Upper lobe of left lung (tissue), 4 donors: Measurements from ENCODE around the gene MRPL55.

Source experiments
- CTCF ChIP-seq, 6 experiments: fragments of 450-650 bp in 4 of 6; fragments of 200-600 bp in 2 of 6; sonication (generic) in 2 of 6; IDR thresholded peaks; one replicate each; pipeline ENCODE4 v1.5.1; 2016 to 2019; ENCODE audit warnings: antibody characterized with exemption in 6 of 6
- EP300 ChIP-seq, 4 donors: sonication (generic); formaldehyde crosslinking; IDR thresholded peaks; one replicate each; pipeline ENCODE4 v1.5.1; 2017; ENCODE audit warnings: antibody characterized with exemption in 4 of 4, control low read depth in 2 of 4
- POLR2A ChIP-seq, 4 donors: fragments of 450-650 bp; IDR thresholded peaks; one replicate each; pipeline ENCODE4 v1.5.1; 2016 to 2017; ENCODE audit warnings: antibody characterized with exemption in 4 of 4, mild to moderate bottlenecking in 2 of 4
- POLR2AphosphoS5 ChIP-seq, 2 donors: sonication (generic); formaldehyde crosslinking; IDR thresholded peaks; one replicate each; pipeline ENCODE4 v1.5.1; 2017; ENCODE audit warnings: antibody characterized with exemption in 2 of 2

GRCh38 chr1:228112617-228113016 lies 3.5 kb upstream of the MRPL55 start:
- TF ChIP-seq EP300 (IDR thresholded peaks at IDR 0.05) (no peak), CTCF (IDR thresholded peaks at IDR 0.05) (no peak), POLR2A (IDR thresholded peaks at IDR 0.05) (no peak), POLR2AphosphoS5 (IDR thresholded peaks at IDR 0.05) (no peak)
